GM12878 (cell line): Measurements from ENCODE around the gene FGFRL1. TPM values are rescaled to one million over a fixed set of nuclear protein-coding genes. Genes with fewer than 3 reads are reported as not detected.

Experiments used
- BHLHE40 ChIP-seq, 2 experiments: fragments of 450-650 bp in 1 of 2; IDR thresholded peaks; 2 replicates each; pipeline ENCODE4 v1.6.1; 2011 to 2017; ENCODE audit warnings: low read depth in 2 of 2, borderline replicate concordance in 1 of 2, improper control_type of control experiment in 1 of 2, low read length in 1 of 2, mild to moderate bottlenecking in 1 of 2
- CBX3 ChIP-seq: fragments of 200-600 bp; sonication (generic); IDR thresholded peaks from 2 replicates; pipeline ENCODE4 v1.6.1; 2016; ENCODE audit warnings: low read depth, borderline replicate concordance
- HSF1 ChIP-seq: fragments of 150-350 bp; IDR thresholded peaks from 2 replicates; pipeline ENCODE4 v1.6.1; 2014; ENCODE audit warnings: mild to moderate bottlenecking, low read depth, low read length
- MYB ChIP-seq: fragments of 150-350 bp; IDR thresholded peaks from 2 replicates; pipeline ENCODE4 v1.6.1; 2014; ENCODE audit warnings: mild to moderate bottlenecking, low read depth, low read length, borderline replicate concordance
- RAD21 ChIP-seq: IDR thresholded peaks from 2 replicates; pipeline ENCODE4 v1.6.1; 2011; ENCODE audit warnings: mild to moderate bottlenecking, low read depth, low read length, moderate library complexity; ENCODE audit not compliant: insufficient read depth
- REST ChIP-seq: IDR thresholded peaks from 2 replicates; pipeline ENCODE4 v1.6.1; 2012; ENCODE audit warnings: mild to moderate bottlenecking, low read depth, low read length
- STAT3 ChIP-seq: IDR thresholded peaks from 2 replicates; pipeline ENCODE4 v1.6.1; 2011; ENCODE audit warnings: low read depth, low read length, improper control_type of control experiment
- SUPT20H ChIP-seq: IDR thresholded peaks from 2 replicates; pipeline ENCODE4 v1.6.1; 2011; ENCODE audit warnings: low read depth, mild to moderate bottlenecking, low read length, moderate library complexity, borderline replicate concordance; ENCODE audit not compliant: control insufficient read depth
- ZBED1 ChIP-seq: IDR thresholded peaks from 2 replicates; pipeline ENCODE4 v1.6.1; 2016; ENCODE audit warnings: borderline replicate concordance
- polyA plus RNA-seq, 11 experiments: library from polyadenylated mRNA; depleted of rRNA in 4 of 11; unstranded in 6 of 11; stranded (reverse) in 5 of 11; fragments of >200 nt; fragmentation: Nextera tagmentation in 4 of 11; fragmentation: Illumina TruSeq in 1 of 11; extraction: Ambion mirVana in 4 of 11; extraction: Trizol in 1 of 11; gene quantifications; 1 replicate in 1 of 11; 2 replicates in 10 of 11; pipeline versions ENCODE4 v1.2.1 to v1.2.3, GENCODE V29; 2011 to 2016; ENCODE audit warnings: inconsistent platforms in 2 of 11, missing spikeins in 2 of 11, low read depth in 1 of 11
- total RNA-seq, 4 experiments: library from RNA; depleted of rRNA in 3 of 4; stranded (reverse); fragments of >200 nt in 3 of 4; fragmentation: Illumina TruSeq in 1 of 4; extraction: Trizol in 1 of 4; gene quantifications; 2 replicates each; pipeline versions ENCODE4 v1.2.1 to v1.2.3, GENCODE V29; 2013 to 2021
- TF ChIP-seq, protein P1 (sequence below): fragments of 450-650 bp; IDR thresholded peaks from 2 replicates; pipeline ENCODE4 v1.6.1; 2018; ENCODE audit warnings: borderline replicate concordance, mild to moderate bottlenecking; ENCODE audit not compliant: partially characterized antibody
- TF ChIP-seq, protein P2 (sequence below): fragments of 450-650 bp; formaldehyde crosslinking; IDR thresholded peaks from 2 replicates; pipeline ENCODE4 v1.4.0; 2022; ENCODE audit warnings: mild to moderate bottlenecking, moderate library complexity

The FGFRL1 gene
- total and polyA plus RNA-seq, 10 of the 15 experiments (the other 5 are each of a cell fraction or from before 2014, with no cell fraction given), result 0.02 to 1.5 (median 0.29) TPM; not detected in 2

DNA sequence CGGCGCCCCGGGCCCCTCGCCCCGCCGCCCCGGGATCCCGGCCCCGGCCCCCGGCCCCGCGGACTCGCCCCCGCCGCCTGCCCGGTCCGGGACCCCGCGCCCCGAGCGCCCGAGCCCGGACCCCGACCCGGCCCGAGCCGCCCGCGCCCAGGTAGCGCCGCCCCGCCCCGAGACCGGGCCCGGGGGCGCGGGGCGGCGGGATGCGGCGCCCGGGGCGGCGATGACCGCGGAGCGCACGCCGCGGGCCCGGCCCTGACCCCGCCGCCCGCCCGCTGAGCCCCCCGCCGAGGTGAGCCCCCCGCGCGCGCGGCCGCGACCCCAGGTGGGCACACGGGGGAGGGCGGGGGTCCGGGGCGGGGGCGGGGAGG lies 224 bp downstream of the FGFRL1 start (continued):
- TF ChIP-seq REST, result no peak
- TF ChIP-seq MYB, result no peak
- no peak for TF ChIP-seq BHLHE40 (IDR thresholded peaks at IDR 0.05; ENCODE audit: borderline replicate concordance in 1 of 2, low read depth in 2 of 2, low read length in 1 of 2)
- no peak for TF ChIP-seq RAD21
- no peak for TF ChIP-seq SUPT20H
- no peak for TF ChIP-seq ZBED1
- TF ChIP-seq, protein P1, sequence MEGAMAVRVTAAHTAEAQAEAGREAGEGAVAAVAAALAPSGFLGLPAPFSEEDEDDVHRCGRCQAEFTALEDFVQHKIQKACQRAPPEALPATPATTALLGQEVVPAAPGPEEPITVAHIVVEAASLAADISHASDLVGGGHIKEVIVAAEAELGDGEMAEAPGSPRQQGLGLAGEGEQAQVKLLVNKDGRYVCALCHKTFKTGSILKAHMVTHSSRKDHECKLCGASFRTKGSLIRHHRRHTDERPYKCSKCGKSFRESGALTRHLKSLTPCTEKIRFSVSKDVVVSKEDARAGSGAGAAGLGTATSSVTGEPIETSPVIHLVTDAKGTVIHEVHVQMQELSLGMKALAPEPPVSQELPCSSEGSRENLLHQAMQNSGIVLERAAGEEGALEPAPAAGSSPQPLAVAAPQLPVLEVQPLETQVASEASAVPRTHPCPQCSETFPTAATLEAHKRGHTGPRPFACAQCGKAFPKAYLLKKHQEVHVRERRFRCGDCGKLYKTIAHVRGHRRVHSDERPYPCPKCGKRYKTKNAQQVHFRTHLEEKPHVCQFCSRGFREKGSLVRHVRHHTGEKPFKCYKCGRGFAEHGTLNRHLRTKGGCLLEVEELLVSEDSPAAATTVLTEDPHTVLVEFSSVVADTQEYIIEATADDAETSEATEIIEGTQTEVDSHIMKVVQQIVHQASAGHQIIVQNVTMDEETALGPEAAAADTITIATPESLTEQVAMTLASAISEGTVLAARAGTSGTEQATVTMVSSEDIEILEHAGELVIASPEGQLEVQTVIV, result no peak
- no peak for TF ChIP-seq CBX3
- no peak for TF ChIP-seq HSF1
- TF ChIP-seq, protein P2, sequence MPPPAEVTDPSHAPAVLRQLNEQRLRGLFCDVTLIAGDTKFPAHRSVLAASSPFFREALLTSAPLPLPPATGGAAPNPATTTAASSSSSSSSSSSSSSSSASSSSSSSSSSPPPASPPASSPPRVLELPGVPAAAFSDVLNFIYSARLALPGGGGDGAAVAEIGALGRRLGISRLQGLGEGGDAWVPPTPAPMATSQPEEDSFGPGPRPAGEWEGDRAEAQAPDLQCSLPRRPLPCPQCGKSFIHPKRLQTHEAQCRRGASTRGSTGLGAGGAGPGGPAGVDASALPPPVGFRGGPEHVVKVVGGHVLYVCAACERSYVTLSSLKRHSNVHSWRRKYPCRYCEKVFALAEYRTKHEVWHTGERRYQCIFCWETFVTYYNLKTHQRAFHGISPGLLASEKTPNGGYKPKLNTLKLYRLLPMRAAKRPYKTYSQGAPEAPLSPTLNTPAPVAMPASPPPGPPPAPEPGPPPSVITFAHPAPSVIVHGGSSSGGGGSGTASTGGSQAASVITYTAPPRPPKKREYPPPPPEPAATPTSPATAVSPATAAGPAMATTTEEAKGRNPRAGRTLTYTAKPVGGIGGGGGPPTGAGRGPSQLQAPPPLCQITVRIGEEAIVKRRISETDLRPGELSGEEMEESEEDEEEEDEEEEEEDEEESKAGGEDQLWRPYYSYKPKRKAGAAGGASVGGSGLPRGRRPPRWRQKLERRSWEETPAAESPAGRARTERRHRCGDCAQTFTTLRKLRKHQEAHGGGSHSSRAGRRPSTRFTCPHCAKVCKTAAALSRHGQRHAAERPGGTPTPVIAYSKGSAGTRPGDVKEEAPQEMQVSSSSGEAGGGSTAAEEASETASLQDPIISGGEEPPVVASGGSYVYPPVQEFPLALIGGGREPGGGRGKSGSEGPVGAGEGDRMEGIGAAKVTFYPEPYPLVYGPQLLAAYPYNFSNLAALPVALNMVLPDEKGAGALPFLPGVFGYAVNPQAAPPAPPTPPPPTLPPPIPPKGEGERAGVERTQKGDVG (CRISPR knock-in tag), result no peak
- no peak for TF ChIP-seq STAT3
